ENCODE results near the gene HES6. TPM values are rescaled to one million over a fixed set of nuclear protein-coding genes. Genes with fewer than 3 reads are reported as not detected.

The HES6 gene
- total and polyA plus RNA-seq, 9 donors = 17.1 to 25.9 (median 21.4) TPM

GRCh38 chr2:238243496-238244076, 3.7 kb upstream of the HES6 start:
- Histone ChIP-seq H3K9me3 (replicated peaks; ENCODE audit: control insufficient read depth, low read depth, low read length) (no peaks in the 10 kb centered on the region), H3K4me3 (ENCODE audit: low read length) (no peak overlapping the region), H3K36me3 (ENCODE audit: control insufficient read depth, insufficient read depth, low read length) (peaks cover 24% of the 10 kb centered on the region), H3K27ac (ENCODE audit: low read length) (no peak overlapping the region), H3K4me1 (ENCODE audit: control insufficient read depth, insufficient read depth, low read length) (peaks cover 53% of the 10 kb centered on the region), H3K27me3 (ENCODE audit: control insufficient read depth, insufficient read depth, low read length) (peaks cover 17% of the 10 kb centered on the region)
- no peak for DNase-seq
- WGBS (ENCODE audit: insufficient coverage) = 80% methylated on average over 6 of the region's 10 CpGs

- DNase-seq = peak; percentile 43
- Histone ChIP-seq H3K27ac (ENCODE audit: low read length) (peak overlapping the region; percentile 64), H3K36me3 (ENCODE audit: control insufficient read depth, insufficient read depth, low read length) (peaks cover 21% of the 10 kb centered on the region), H3K27me3 (ENCODE audit: control insufficient read depth, insufficient read depth, low read length) (peaks cover 23% of the 10 kb centered on the region), H3K4me3 (ENCODE audit: low read length) (no peak overlapping the region), H3K9me3 (replicated peaks; ENCODE audit: control insufficient read depth, low read depth, low read length) (no peaks in the 10 kb centered on the region), H3K4me1 (ENCODE audit: control insufficient read depth, insufficient read depth, low read length) (peaks cover 51% of the 10 kb centered on the region)
- WGBS (ENCODE audit: insufficient coverage) = 34% methylated on average over 4 of the region's 7 CpGs
Measured at GRCh38 chr2:238242731-238243495, 3.1 kb upstream of the HES6 start.

GRCh38 chr2:238241970-238242369, 2.1 kb upstream of the HES6 start:
- no CpG with 5 or more reads among the region's 2 CpGs for WGBS (ENCODE audit: insufficient coverage)
- peaks cover 13% of the 10 kb centered on the region for H3K36me3 ChIP-seq (ENCODE audit: control insufficient read depth, insufficient read depth, low read length)
- peaks cover 31% of the 10 kb centered on the region for H3K27me3 ChIP-seq (ENCODE audit: control insufficient read depth, insufficient read depth, low read length)
- no peak overlapping the region for H3K4me3 ChIP-seq (ENCODE audit: low read length)
- H3K27ac ChIP-seq (ENCODE audit: low read length) = no peak overlapping the region
- H3K4me1 ChIP-seq (ENCODE audit: control insufficient read depth, insufficient read depth, low read length) = peaks cover 42% of the 10 kb centered on the region
- H3K9me3 ChIP-seq (replicated peaks; ENCODE audit: control insufficient read depth, low read depth, low read length) = no peaks in the 10 kb centered on the region
- no peak for DNase-seq

GRCh38 chr2:238240757-238241711, 1.2 kb upstream of the HES6 start:
- DNase-seq = peak; percentile 91
- WGBS (ENCODE audit: insufficient coverage) = 2% methylated on average over 60 of the region's 71 CpGs
- H3K4me3 ChIP-seq (ENCODE audit: low read length) = no peak overlapping the region
- peak overlapping the region; percentile 93 for H3K27ac ChIP-seq (ENCODE audit: low read length)
- H3K27me3 ChIP-seq (ENCODE audit: control insufficient read depth, insufficient read depth, low read length) = peaks cover 40% of the 10 kb centered on the region
- peaks cover 7% of the 10 kb centered on the region for H3K36me3 ChIP-seq (ENCODE audit: control insufficient read depth, insufficient read depth, low read length)
- H3K9me3 ChIP-seq (replicated peaks; ENCODE audit: control insufficient read depth, low read depth, low read length) = no peaks in the 10 kb centered on the region
- H3K4me1 ChIP-seq (ENCODE audit: control insufficient read depth, insufficient read depth, low read length) = peaks cover 38% of the 10 kb centered on the region

- H3K36me3 ChIP-seq (ENCODE audit: control insufficient read depth, insufficient read depth, low read length) = no peaks in the 10 kb centered on the region
- no peaks in the 10 kb centered on the region for H3K9me3 ChIP-seq (replicated peaks; ENCODE audit: control insufficient read depth, low read depth, low read length)
- H3K27me3 ChIP-seq (ENCODE audit: control insufficient read depth, insufficient read depth, low read length) = peaks cover 46% of the 10 kb centered on the region
- no peak overlapping the region for H3K27ac ChIP-seq (ENCODE audit: low read length)
- peak overlapping the region; percentile 39 for H3K4me3 ChIP-seq (ENCODE audit: low read length)
- under 1% methylated on average over 42 of the region's 43 CpGs for WGBS (ENCODE audit: insufficient coverage)
- no peak for DNase-seq
- peaks cover 39% of the 10 kb centered on the region for H3K4me1 ChIP-seq (ENCODE audit: control insufficient read depth, insufficient read depth, low read length)
Measured at GRCh38 chr2:238239543-238239862, 335 bp downstream of the HES6 start.

- Histone ChIP-seq H3K27me3 (ENCODE audit: control insufficient read depth, insufficient read depth, low read length) (peaks cover 47% of the 10 kb centered on the region), H3K9me3 (replicated peaks; ENCODE audit: control insufficient read depth, low read depth, low read length) (no peaks in the 10 kb centered on the region), H3K4me1 (ENCODE audit: control insufficient read depth, insufficient read depth, low read length) (peaks cover 41% of the 10 kb centered on the region), H3K36me3 (ENCODE audit: control insufficient read depth, insufficient read depth, low read length) (no peaks in the 10 kb centered on the region), H3K27ac (ENCODE audit: low read length) (no peak overlapping the region), H3K4me3 (ENCODE audit: low read length) (peak overlapping the region; percentile 39)
- WGBS (ENCODE audit: insufficient coverage) = 13% methylated on average over 74 of the region's 75 CpGs
- peak; percentile 46 for DNase-seq
Measured at GRCh38 chr2:238238766-238239542, 884 bp downstream of the HES6 start.

- Histone ChIP-seq H3K27ac (ENCODE audit: low read length) (no peak overlapping the region), H3K4me1 (ENCODE audit: control insufficient read depth, insufficient read depth, low read length) (peaks cover 36% of the 10 kb centered on the region), H3K36me3 (ENCODE audit: control insufficient read depth, insufficient read depth, low read length) (no peaks in the 10 kb centered on the region), H3K27me3 (ENCODE audit: control insufficient read depth, insufficient read depth, low read length) (peaks cover 47% of the 10 kb centered on the region), H3K9me3 (replicated peaks; ENCODE audit: control insufficient read depth, low read depth, low read length) (no peaks in the 10 kb centered on the region), H3K4me3 (ENCODE audit: low read length) (no peak overlapping the region)
- WGBS (ENCODE audit: insufficient coverage) = no CpG with 5 or more reads among the region's 5 CpGs
- DNase-seq = no peak
Measured at GRCh38 chr2:238238311-238238765, 1.5 kb downstream of the HES6 start.

DNA sequence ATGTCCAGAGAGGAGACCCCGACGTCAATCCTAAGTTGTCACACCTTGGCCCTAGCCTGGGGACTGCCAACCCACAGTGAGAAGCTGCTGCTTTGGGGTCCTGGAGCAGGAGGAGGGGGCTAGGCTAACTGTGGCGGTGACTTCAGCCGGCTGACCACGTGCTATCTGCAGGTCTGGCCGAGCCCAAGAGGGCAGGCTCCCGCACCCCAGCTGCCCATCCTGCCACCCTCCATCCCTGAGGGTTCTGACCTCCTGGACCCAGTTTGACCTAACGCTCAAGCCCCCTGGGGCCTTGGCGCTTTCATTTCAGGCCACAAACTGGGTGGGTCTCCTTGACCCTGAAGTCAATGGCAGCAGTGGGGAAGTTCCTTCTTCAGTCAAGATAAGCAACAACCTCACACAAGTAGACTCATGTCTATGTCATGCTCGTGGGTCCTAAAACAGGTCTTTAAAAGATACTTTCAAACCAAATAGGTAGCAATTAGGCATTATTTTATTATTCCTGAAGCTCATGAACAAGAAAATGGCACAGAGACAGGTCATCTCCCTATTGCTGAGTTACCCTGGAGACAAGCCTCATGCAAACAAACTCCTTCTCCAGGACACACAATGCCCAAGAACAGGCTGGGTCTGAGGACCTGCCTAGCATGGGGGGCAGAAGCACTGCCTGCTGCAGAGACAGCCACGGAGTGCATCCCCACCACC, 2.3 kb downstream of the HES6 start:
- no peaks in the 10 kb centered on the region for H3K9me3 ChIP-seq (replicated peaks; ENCODE audit: control insufficient read depth, low read depth, low read length)
- peaks cover 29% of the 10 kb centered on the region for H3K4me1 ChIP-seq (ENCODE audit: control insufficient read depth, insufficient read depth, low read length)
- DNase-seq = no peak
- no peaks in the 10 kb centered on the region for H3K36me3 ChIP-seq (ENCODE audit: control insufficient read depth, insufficient read depth, low read length)
- H3K4me3 ChIP-seq (ENCODE audit: low read length) = no peak overlapping the region
- 80% methylated on average over 6 of the region's 11 CpGs for whole genome bisulfite sequencing (ENCODE audit: insufficient coverage)
- H3K27me3 ChIP-seq (ENCODE audit: control insufficient read depth, insufficient read depth, low read length) = peaks cover 47% of the 10 kb centered on the region
- H3K27ac ChIP-seq (ENCODE audit: low read length) = no peak overlapping the region

- DNase-seq = peak; percentile 1
- Histone ChIP-seq H3K4me3 (ENCODE audit: low read length) (no peak overlapping the region), H3K36me3 (ENCODE audit: control insufficient read depth, insufficient read depth, low read length) (no peaks in the 10 kb centered on the region), H3K27ac (ENCODE audit: low read length) (no peak overlapping the region), H3K27me3 (ENCODE audit: control insufficient read depth, insufficient read depth, low read length) (peaks cover 49% of the 10 kb centered on the region), H3K9me3 (replicated peaks; ENCODE audit: control insufficient read depth, low read depth, low read length) (no peaks in the 10 kb centered on the region), H3K4me1 (ENCODE audit: control insufficient read depth, insufficient read depth, low read length) (peaks cover 24% of the 10 kb centered on the region)
- 85% methylated on average over 3 of the region's 4 CpGs for WGBS (ENCODE audit: insufficient coverage)
Measured at GRCh38 chr2:238236571-238236970, 3.3 kb downstream of the HES6 start.
